ENCODE results near the gene SEMA3C.

SEMA3C gene

GRCh38 chr7:80708123-80708522, 210.7 kb downstream of the SEMA3C start:
- in situ Hi-C loops (cut with HindIII; ENCODE audit: low sequenced_read_pairs): no loop called here

- in situ Hi-C loops (cut with HindIII; ENCODE audit: low sequenced_read_pairs): no loop called here
Observed at GRCh38 chr7:80707318-80707717, 211.5 kb downstream of the SEMA3C start.

- in situ Hi-C loops (cut with HindIII; ENCODE audit: low sequenced_read_pairs): no loop called here
Observed at GRCh38 chr7:80705130-80705781, 213.6 kb downstream of the SEMA3C start.

GRCh38 chr7:80703272-80703671, 215.6 kb downstream of the SEMA3C start:
- in situ Hi-C loops (cut with HindIII; ENCODE audit: low sequenced_read_pairs): no loop called here

- in situ Hi-C loops (cut with HindIII; ENCODE audit: low sequenced_read_pairs): loop anchor here (5.0 kb wide), 1 partner anchor 763 kb away; no protein-coding TSS in a partner anchor
Observed at GRCh38 chr7:80699721-80700256, 219.1 kb downstream of the SEMA3C start.

- in situ Hi-C loops (cut with HindIII; ENCODE audit: low sequenced_read_pairs): loop anchor here (5.0 kb wide), 1 partner anchor 763 kb away; no protein-coding TSS in a partner anchor
Observed at GRCh38 chr7:80699045-80699638, 219.7 kb downstream of the SEMA3C start.

Measured in endothelial cell of hepatic sinusoid (primary cell).